ENCODE results near the gene WDR31.

The WDR31 gene

GRCh38 chr9:113352411-113352810 is 12.3 kb upstream of the WDR31 start:
- no peaks in the 10 kb centered on the region; the same call in 1 of the 2 replicates for H3K27me3 ChIP-seq (replicated peaks; ENCODE audit: control insufficient read depth, insufficient read depth, low read length)
- no peak overlapping the region for H3K4me3 ChIP-seq (replicated peaks; ENCODE audit: low read depth, low read length)
- no peak for DNase-seq (ENCODE audit: extremely low read depth, insufficient read length)
- TF ChIP-seq, protein P1, sequence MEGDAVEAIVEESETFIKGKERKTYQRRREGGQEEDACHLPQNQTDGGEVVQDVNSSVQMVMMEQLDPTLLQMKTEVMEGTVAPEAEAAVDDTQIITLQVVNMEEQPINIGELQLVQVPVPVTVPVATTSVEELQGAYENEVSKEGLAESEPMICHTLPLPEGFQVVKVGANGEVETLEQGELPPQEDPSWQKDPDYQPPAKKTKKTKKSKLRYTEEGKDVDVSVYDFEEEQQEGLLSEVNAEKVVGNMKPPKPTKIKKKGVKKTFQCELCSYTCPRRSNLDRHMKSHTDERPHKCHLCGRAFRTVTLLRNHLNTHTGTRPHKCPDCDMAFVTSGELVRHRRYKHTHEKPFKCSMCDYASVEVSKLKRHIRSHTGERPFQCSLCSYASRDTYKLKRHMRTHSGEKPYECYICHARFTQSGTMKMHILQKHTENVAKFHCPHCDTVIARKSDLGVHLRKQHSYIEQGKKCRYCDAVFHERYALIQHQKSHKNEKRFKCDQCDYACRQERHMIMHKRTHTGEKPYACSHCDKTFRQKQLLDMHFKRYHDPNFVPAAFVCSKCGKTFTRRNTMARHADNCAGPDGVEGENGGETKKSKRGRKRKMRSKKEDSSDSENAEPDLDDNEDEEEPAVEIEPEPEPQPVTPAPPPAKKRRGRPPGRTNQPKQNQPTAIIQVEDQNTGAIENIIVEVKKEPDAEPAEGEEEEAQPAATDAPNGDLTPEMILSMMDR (IDR thresholded peaks at IDR 0.05; ENCODE audit: insufficient read depth, low read length, poor library complexity, severe bottlenecking): no peak
- no peaks in the 10 kb centered on the region for H3K36me3 ChIP-seq (ENCODE audit: control insufficient read depth, insufficient read depth, low read length)

DNA sequence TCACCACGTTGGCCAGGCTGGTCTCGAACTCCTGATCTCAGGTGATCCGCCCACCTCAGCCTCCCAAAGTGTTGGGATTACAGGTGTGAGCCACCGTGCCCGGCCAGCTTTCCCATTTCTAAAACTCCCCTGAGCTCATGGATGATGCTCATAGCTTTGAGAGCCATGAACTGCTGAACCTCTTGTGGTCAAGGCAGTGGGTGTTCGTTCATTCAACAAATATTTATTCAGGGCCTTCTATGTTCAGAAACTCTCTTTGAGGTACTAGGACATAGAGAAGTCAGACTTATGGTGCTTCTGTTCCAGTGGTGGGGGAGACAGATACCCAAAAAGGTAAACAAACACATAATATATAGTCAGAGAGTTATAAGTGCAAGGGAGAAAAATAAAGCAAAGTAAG is 11.9 kb upstream of the WDR31 start:
- H3K36me3 ChIP-seq (ENCODE audit: control insufficient read depth, insufficient read depth, low read length): no peaks in the 10 kb centered on the region
- DNase-seq (ENCODE audit: extremely low read depth, insufficient read length): no peak
- TF ChIP-seq, protein P1 (IDR thresholded peaks at IDR 0.05; ENCODE audit: insufficient read depth, low read length, poor library complexity, severe bottlenecking): no peak
- H3K27me3 ChIP-seq (replicated peaks; ENCODE audit: control insufficient read depth, insufficient read depth, low read length): no peaks in the 10 kb centered on the region; the same call in 1 of the 2 replicates
- no peak overlapping the region for H3K4me3 ChIP-seq (replicated peaks; ENCODE audit: low read depth, low read length)

DNA sequence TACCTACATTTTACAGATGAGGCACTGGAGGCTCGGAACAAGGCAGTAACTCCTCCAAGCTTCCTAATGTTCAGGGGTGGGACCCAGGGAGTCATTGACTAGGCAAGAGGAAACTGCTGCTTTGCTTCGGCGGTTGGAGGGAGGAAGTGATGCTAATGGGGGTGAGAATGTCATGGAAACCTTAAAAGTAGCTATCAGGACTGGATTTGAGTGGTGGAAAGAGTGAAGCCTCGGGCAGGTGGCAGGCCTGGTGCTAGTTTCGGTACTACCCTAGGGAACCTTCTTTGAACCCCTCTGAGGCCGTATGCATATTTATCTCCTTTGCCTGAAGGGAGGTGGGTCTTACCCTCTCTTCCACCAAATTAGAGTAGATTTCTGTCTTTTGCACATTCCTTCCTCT is 10.9 kb upstream of the WDR31 start:
- Histone ChIP-seq H3K36me3 (ENCODE audit: control insufficient read depth, insufficient read depth, low read length) (no peaks in the 10 kb centered on the region), H3K4me3 (replicated peaks; ENCODE audit: low read depth, low read length) (no peak overlapping the region), H3K27me3 (replicated peaks; ENCODE audit: control insufficient read depth, insufficient read depth, low read length) (no peaks in the 10 kb centered on the region; the same call in 1 of the 2 replicates)
- TF ChIP-seq, protein P1 (IDR thresholded peaks at IDR 0.05; ENCODE audit: insufficient read depth, low read length, poor library complexity, severe bottlenecking): no peak
- no peak for DNase-seq (ENCODE audit: extremely low read depth, insufficient read length)

- Histone ChIP-seq H3K27me3 (replicated peaks; ENCODE audit: control insufficient read depth, insufficient read depth, low read length) (no peaks in the 10 kb centered on the region; the same call in 1 of the 2 replicates), H3K36me3 (ENCODE audit: control insufficient read depth, insufficient read depth, low read length) (no peaks in the 10 kb centered on the region), H3K4me3 (replicated peaks; ENCODE audit: low read depth, low read length) (peak overlapping the region; percentile 47)
- TF ChIP-seq, protein P1 (IDR thresholded peaks at IDR 0.05; ENCODE audit: insufficient read depth, low read length, poor library complexity, severe bottlenecking): no peak
- DNase-seq (ENCODE audit: extremely low read depth, insufficient read length): no peak
Measured at GRCh38 chr9:113350107-113350661, 10.1 kb upstream of the WDR31 start.

GRCh38 chr9:113349445-113350094 is 9.5 kb upstream of the WDR31 start, which contains the start of gene BSPRY:
Gene BSPRY, plus strand, starts transcription at chr9:113349541. Its CDS starts 39 bp downstream, at chr9:113349580.
- Histone ChIP-seq H3K27me3 (replicated peaks; ENCODE audit: control insufficient read depth, insufficient read depth, low read length) (no peaks in the 10 kb centered on the region; the same call in 1 of the 2 replicates), H3K36me3 (ENCODE audit: control insufficient read depth, insufficient read depth, low read length) (no peaks in the 10 kb centered on the region), H3K4me3 (replicated peaks; ENCODE audit: low read depth, low read length) (peak within 1 kb of the TSS; percentile 47)
- peak; percentile 56 for DNase-seq (ENCODE audit: extremely low read depth, insufficient read length)
- TF ChIP-seq, protein P1 (IDR thresholded peaks at IDR 0.05; ENCODE audit: insufficient read depth, low read length, poor library complexity, severe bottlenecking): no peak

Measured in GM06990 (cell line).